ENCODE measurements around the gene PAPOLG.
A peak's percentile ranks its signal among the peaks of the same experiment; 100 is the strongest.

Gene PAPOLG

DNA sequence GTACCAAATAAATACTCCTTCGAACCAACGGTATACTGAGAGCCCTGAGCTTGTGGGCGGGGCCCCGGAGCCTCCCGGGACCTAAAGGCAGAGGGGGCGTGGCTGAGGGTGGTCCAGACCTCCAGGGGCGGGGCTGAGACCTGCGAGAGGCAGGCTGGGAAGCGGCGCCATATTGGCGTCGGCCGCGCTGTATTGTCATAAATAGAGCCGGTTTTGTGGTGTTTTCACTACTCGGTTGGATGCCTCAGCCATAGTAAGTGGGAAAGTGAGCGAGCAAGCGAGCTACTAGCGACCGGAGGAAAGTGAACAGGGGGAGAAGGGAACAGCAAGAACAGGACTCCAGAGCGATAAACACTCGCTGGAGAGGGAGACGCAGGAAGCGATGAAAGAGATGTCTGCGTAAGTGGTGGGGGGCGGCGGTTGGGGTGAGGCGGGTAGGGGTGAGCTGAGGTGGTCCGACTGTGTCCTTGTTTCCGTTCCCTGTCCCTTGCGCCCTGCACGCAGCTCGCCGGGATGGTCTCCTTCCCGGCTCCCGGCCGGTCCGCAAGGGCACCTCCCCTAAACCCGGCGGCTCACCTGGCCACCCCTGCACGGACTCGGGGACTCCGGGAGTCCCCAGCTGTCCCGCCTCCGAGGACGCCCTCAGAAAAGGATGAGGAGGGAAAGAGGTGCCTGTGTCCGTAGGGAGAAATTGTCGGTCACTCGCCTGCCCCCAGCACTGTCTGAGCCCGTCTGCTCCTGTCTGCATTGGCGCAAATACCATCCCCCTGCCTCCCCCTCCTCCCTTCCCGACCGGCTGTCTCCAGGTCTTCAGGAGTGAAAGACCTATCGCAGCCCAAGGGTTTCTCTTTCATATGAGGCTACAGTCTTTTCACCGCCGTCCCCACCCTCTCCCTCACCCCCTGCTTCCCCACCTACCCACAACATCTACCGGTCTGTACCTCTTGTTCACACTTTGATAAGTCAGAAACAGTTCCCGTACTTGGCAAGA, at the start of gene PAPOLG:
TSS of gene PAPOLG (plus strand) at position 172 of the 991 bp plus-strand sequence. CDS start at position 383, 211 bp downstream.
- FAIRE-seq (peak; percentile 97), DNase-seq (ENCODE audit: extremely low spot score, insufficient read length, low read depth) (peak; percentile 95)

DNA sequence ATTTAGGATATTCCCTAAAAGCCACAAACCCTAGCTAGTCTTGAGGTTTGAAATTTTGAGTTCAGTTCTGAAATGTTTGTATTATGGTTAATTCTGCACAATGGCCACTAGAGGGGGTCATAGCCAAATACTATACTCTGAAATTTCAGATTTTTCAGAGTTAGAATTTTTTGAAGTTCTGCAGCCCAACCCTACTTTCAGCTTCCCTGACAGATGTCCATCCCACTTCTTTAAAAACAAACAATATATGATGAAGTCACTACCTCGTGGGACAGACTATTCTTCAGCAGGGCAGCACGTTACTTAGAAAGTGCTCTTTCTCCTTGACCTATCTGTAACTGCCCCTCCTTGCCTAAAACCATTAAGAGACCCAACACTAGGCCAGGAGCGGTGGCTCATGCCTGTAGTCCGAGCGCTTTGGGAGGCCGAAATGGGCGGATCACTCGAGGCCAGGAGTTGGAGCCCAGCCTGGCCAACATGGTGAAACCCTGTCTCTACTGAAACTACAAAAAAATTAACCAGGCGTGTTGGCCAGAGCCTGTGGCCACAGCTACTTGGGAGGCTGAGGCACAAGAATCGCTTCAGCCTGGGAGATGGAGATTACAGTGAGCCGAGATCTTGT, 48.2 kb upstream of the PAPOLG start:
- peak; percentile 15 for DNase-seq (ENCODE audit: extremely low spot score, insufficient read length, low read depth)
- peak; percentile 77 for FAIRE-seq

DNA sequence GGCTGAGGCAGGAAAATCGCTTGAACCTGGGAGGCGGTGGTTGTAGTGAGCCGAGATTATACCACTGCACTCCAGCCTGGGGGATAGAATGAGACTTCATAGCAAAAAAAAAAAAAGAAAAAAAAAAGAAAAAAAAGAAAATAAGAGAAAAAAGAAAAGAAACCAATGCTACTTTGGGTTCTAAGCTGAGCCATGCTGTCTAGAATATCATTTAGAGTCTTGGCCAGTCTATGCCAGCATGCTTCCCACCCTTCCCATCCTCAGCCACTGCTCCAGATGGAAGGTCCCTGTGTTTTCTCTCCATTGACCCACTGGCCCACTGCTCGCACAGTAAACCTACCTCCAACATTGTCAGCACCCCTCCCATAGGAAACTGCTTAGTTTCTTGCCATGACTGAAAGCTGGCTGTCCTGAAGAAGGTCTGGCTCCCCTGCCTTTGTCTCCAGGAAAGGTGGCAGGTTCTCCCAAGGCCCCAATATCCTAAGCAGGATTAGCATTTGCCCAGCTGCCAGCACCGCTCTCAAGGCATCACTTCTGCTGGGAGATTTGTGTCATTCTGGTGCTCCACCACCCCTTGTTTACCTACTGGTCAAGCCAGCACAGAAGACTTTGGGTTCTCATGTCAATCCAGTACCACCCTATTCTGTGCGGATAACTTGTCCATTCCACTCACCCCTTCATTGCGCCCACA, 47.3 kb upstream of the PAPOLG start:
- DNase-seq (ENCODE audit: extremely low spot score, insufficient read length, low read depth) (no peak), FAIRE-seq (no peak)

DNA sequence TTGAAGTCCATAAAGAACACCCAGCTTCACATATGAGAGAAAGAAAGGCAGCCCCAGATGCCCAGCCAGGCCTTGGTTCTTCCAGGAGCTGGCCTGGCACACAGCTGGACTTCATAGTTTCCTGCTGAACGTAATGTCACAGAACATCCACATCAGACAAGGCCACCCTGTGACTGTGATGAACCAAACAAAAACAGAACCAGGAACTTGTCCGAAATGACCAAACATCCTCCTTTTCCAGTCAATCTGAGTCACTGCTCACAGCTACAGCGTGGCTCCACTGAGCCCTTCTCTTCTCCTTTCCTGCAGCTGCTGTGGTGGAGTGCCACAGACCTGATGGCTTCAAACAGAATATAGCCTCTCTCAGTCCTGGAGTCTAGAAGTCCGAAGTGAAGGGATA, 45.4 kb upstream of the PAPOLG start:
- no peak for DNase-seq (ENCODE audit: extremely low spot score, insufficient read length, low read depth)
- no peak for FAIRE-seq

DNA sequence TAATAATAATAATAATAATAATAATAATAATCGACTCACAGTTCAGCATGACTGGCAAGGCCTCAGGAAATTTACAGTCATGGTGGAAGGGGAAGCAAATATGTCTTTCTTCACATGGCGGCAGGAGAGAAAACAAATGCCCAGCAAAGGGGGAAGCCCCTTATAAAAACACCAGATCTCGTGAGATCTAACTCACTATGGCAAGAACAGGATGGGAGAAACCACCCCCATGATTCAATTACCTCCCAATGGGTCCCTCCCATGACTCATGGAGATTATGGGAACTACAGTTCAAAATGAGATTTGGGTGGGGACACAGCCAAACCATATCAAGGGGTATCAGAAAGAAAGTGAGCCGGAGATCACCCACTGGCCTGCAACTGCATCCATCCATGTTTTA, 40.5 kb upstream of the PAPOLG start:
- DNase-seq (ENCODE audit: extremely low spot score, insufficient read length, low read depth) (no peak), FAIRE-seq (no peak)

DNA sequence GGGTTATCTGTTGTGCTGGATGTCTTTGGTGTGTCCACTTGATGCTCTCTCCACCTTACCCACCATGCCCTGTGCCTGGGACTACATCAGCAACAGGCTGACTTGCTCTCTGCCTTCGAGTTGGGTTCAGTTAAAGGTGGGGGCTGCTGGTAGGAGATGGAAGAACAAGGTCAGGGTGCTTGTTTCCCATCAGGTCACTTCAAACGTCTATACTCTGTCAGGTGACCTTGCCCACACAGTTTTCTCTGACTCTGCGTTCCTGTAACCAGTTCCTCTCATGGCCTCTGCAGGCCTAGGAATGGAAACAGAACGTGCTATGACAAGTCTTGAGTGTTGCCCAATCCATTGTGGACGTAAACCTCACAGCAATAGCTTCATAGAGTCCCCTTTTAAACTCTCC, 38.4 kb upstream of the PAPOLG start:
- DNase-seq (ENCODE audit: extremely low spot score, insufficient read length, low read depth) (no peak), FAIRE-seq (no peak)

DNA sequence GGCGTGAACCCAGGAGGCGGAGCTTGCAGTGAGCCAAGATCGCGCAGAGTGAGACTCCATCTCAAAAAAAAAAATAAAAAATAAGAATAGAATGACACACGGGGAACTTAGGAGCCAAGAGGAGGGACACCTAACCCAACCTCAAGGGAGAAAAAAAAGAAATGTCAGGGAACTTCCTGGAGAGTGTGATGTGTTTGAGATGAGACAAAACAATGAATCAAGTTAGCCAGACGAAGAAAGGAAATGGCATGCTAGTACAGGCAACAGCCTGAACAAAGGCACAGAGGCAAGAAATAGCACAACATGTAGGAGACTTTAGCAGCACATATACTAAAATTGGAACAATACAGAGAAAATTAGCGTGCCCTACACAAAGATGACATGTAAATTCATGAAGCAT, 36.7 kb upstream of the PAPOLG start:
- FAIRE-seq: no peak

DNA sequence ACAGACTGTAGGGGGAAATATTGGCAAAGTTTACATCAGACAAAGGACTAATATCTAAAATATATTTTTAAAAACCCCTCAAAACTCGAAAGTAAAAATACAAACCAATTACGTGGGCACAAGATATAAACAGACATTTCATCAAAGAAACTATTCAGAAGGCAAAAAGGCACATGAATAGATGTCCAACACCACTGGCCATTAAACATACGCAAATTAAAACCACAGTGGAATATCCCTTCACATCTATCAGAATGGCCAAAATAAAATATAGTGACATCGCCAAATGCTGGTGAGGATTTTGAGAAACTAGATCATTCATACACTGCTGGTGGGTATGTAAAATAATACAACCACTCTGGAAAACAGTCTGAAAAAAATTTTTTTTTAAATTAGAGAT, 30.6 kb upstream of the PAPOLG start:
- no peak for DNase-seq (ENCODE audit: extremely low spot score, insufficient read length, low read depth)
- no peak for FAIRE-seq

More for the DNA sequence above, 36.7 kb upstream of the PAPOLG start:
- DNase-seq (ENCODE audit: extremely low spot score, insufficient read length, low read depth): no peak

DNA sequence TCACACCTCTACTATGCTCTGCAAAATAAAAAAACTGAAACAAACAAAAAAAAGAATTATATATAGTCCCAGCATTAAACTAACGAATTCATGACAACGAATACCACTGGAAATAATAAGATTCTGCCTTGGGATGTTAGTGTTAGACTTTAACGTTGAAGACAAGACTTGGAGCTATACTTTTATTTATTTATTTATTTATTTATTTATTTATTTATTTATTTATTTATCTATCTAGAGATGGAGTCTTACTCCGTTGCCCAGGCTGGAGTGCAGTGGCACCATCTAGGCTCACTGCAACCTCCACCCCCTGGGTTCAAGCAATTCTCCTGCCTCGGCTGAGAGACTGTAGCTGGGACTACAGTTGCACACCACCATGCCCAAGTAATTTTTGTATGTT, 27.2 kb upstream of the PAPOLG start:
- FAIRE-seq: no peak
- DNase-seq (ENCODE audit: extremely low spot score, insufficient read length, low read depth): no peak

DNA sequence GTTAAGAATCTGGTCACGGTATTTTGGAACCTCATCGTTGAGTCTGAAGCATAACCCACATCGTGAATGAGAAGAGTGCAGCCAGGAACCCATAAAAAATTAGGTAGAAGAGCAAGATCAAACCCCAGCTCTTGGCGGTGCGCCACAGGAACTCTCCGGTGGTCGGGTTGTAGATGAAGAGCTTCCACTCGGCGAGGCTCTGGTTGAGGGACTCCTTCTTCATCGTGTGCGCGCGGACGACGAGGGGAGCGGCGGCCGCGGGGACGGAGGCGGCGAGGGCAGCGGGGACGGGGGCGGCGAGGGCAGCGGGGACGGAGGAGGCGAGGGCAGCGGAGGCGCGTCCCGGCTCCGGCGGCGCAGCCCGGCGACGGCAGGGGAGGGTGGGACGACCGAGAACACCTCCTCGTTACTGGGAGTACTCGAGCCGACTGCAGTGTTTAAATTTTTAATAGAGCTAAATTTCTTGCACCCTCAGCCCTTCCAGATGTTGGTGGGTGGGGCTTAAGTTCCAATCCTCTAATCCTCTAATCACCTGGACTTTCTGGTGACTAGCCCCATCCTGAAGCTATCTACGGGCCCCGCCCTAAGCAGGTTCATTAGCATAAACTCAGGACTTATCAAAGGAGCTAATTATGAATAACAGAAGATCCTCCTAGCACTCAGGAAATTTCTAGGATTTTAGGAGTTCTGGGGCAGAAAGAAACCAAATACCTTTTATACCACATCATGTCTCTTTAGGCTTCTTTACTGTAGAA, 20.4 kb upstream of the PAPOLG start:
- DNase-seq (ENCODE audit: extremely low spot score, insufficient read length, low read depth) (no peak), FAIRE-seq (no peak)

DNA sequence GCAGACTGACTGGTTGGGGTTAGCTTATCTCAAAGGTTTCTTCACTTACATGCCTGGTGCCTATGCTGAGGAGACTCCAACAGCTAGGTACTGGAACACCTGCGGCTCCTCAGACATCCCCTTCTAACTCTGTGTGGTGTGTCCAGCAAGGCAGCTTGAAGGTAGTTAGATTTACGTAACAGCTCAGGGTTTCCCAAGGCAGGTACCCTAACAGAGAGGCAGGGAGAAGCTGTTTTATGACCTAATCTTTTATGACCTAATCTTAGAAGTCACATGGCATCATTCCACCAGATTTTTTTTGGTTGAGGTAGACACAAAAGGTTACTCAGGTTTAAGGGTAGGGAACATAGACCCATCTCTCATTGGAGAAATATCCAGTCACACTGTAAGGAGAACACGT, 17.4 kb upstream of the PAPOLG start:
- DNase-seq (ENCODE audit: extremely low spot score, insufficient read length, low read depth) (no peak), FAIRE-seq (no peak)

DNA sequence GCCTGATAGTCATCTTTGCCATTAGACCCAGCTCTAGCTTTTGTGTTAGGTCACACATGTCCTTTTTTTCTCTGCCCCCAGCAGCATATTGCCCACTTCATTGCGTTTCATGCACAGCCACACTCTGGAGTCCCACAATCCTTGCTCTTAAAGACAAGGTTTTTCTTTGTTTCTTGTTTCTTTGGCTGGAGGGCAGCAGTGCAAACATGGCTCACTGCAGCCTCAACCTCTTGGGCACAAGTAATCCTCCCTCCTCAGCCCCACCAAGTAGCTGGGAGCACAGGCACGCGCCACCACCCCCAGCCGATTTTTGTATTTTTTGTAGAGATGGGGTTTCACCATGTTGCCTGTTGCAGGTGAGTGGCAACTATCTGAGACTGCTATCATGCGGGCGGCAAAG, 16.9 kb upstream of the PAPOLG start:
- DNase-seq (ENCODE audit: extremely low spot score, insufficient read length, low read depth) (no peak), FAIRE-seq (no peak)

DNA sequence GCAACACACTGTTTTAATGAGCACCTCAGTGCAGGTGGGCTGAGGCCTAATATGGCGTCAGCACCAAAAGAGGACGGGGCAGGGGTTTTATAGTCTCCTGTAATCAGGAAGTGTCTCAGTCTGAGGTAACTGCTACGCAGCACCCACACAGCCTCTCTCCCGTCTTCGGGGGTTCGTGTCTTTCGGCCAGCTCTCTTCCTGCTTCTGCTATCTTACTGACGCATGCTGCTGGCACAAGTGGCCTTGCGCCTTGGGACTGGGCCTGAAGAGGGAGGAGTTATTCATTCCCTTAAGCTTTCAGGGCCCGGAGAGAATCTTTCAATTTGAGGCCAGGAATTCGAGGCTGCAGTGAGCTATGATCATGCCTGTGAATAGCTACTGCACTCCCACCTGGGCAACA, 14.5 kb upstream of the PAPOLG start:
- no peak for FAIRE-seq
- DNase-seq (ENCODE audit: extremely low spot score, insufficient read length, low read depth): no peak

DNA sequence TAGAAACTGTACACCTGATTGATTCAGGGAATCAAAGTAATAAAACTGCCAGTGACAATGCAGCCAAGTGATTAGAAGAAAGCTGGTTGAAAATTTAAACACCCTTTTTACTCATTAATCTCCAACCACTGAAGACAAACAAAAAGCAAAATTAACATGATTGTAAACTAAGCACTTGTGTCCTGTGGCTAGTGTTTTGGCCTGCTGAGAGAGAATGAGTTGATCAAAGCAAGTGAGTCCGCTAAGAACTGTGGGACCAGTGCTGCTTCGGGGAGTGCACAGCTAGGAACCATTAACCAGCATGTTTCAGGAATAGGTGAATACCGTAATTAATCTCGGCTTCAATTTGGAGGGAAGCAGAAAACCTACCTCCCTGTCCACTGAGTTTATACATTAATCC, 13.6 kb upstream of the PAPOLG start:
- DNase-seq (ENCODE audit: extremely low spot score, insufficient read length, low read depth) (no peak), FAIRE-seq (no peak)

DNA sequence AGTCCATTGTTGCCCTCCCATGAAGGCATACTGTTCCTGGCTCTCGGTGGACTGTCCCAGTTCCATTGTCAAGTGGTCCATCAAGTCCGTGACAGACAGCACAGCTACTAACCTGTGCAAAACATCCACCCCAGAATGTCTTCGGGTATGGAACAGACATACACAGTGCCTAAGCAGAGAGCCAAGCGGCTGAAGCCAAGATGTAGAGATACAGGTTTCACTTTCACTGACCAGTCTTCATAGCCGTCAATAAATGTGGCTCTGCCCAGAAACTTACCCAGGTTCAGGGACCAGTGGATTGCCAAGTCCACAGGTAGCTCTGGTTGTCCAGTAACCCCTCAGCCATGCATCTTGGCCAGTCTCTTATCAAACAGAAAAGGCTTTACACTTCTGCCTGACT, 10.7 kb upstream of the PAPOLG start:
- DNase-seq (ENCODE audit: extremely low spot score, insufficient read length, low read depth): no peak
- no peak for FAIRE-seq

DNA sequence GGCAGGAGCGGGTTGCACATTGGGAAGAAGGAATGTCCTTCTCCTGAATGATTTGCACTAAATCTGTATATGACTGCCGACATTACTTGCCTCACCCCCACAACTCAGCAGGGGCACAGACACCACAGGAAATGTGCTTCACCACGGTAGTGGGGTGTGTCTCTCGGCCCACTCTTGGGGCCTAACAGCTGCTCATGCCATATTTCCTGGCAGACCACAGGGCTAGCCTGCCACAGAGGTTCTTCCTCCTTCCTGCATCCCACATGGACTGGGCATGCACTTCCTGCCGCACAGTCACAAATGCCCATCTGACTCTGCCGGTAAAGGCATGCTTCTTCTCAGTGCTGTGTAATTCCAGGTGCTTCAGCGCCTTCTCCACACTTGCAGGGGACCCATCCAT, 10.3 kb upstream of the PAPOLG start:
- FAIRE-seq: no peak
- no peak for DNase-seq (ENCODE audit: extremely low spot score, insufficient read length, low read depth)

DNA sequence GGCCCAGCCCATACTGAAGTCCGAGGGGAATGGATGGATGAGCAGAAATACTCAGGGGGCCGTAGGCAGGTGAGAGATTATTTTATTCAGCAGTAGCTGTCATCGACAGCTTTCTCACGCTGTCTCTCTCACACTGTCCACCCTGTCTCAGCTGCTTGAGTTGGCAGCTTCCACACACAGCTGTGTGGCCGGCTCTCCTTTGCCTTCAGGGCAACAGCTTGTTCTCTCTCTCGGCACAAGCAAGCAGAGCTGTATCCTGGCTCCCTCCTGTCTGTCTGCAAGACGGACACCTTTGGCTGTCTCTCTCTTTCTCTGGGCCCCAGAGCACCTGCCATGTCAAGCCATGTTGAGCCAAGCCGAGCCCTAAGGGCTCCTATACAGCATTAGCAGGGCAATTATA, 9.8 kb upstream of the PAPOLG start:
- DNase-seq (ENCODE audit: extremely low spot score, insufficient read length, low read depth): no peak
- FAIRE-seq: no peak

DNA sequence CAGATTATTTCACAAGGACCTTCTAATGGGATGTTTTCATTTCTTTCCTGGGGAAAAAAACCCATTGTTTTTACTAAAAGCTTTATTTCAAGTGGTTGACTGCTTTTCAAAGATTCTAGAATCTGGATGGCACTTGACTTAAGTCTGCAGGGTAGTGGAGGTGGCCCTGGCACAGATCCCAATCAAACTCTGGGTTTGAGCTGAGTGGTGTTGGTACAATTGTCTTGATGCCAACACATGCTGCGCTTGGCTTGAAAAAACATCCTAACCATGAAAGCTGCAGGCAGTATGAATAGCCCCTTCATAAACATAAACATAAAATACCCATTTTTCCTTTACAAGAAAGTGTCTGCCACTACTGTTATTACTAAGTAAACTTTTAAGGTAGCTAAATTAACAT, 3.6 kb downstream of the PAPOLG start:
- FAIRE-seq (no peak), DNase-seq (ENCODE audit: extremely low spot score, insufficient read length, low read depth) (no peak)

DNA sequence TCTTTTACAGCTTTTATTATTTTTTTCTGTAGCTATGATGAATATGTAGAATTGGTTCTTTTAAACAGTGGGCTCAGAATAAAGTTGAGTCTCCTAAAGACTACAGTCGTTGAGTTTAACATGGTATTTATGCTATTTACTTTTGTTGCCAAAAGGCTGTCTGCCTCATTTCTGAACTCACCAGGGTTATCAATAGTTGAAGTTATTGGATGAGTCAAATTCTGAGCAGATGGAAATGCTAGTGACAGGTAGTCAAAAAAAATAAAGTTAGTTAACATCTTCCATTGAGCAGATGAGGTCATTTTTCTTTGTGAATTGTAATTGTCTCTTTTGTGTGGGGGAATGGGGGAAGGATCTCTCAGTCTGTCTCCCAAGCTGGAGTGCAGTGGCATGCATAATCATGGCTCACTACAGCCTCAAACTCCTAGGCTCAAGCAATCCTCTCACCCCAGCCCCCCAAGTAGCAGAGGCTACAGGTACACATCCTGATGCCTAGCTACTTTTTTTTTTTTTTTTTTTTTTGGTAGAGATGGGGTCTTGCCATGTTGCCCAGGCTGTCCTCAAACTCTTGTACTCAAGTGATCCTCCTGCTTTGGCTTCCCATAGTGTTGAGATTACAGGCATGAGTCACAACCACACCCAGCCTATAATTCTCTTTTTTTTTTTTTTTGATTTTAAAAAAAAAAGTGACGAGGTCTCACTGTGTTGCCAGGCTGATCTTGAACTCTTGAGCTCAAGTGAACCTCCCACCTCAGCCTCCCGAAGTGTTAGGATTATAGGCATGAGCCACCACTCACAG, 8.9 kb downstream of the PAPOLG start:
- FAIRE-seq: no peak

More for the DNA sequence above, 8.9 kb downstream of the PAPOLG start:
- DNase-seq (ENCODE audit: extremely low spot score, insufficient read length, low read depth): no peak
